Measurements from ENCODE around the gene FOXN1.

DNA sequence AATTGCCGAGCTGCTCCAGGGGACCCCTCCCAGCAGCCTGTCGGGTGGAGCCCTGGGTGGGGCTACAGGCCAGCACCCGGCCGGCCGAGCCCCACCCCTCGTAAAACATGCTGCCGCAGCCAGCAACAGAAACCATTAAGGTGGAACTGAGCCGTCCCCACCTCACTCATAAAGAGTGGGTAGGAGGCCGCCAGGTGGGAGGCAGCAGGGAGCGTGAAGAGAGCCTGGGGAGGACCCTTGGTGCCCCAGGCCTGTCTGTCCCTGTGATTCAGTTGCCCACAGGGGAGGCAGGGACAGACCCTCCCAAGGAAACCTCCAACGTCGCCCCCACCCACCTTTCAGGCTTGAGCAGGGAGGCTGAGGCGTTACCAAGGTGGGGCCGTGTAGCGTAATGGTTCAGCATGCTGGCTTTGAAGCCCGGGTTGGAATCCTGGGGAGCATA lies 8.4 kb downstream of the FOXN1 start:
- TF ChIP-seq CTCF (conservative IDR thresholded peaks at IDR 0.05; ENCODE audit: low read depth, low read length) (no peak), EZH2 (IDR thresholded peaks at IDR 0.05; ENCODE audit: low read length, unreplicated experiment) (no peak)

Measured in PC-3 (cell line).